CD4-positive, alpha-beta T cell treated with Interleukin-12 subunit alpha and Interleukin-12 subunit beta, for 1 hour (primary cell): ENCODE data around the gene NT5E.

ENCODE experiments used
- DNase-seq: peaks from one replicate; pipeline ENCODE4 v3.0.0-alpha.2; 2020

NT5E gene

DNA sequence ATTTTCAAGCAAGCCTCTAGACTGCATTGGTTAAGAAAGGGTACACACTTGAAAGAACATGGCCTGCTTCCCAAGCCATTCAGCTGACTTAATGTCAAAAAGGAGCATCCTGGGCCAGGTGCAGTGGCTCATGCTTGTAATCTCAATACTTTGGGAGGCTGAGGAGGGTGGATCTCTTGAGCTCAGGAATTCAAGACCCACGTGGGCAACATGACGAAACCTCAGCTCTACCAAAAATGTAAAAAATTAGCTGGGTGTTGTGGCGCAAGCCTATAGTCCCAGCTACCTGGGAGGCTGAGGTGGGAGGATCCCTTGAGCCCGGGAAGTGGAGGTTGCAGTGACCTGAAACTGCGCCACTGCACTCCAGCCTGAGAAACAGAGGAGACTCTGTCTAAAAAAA, 26.9 kb upstream of the NT5E start:
- no peak for DNase-seq

GRCh38 chr6:85424981-85425380, 24.9 kb upstream of the NT5E start:
- DNase-seq, result no peak

DNA sequence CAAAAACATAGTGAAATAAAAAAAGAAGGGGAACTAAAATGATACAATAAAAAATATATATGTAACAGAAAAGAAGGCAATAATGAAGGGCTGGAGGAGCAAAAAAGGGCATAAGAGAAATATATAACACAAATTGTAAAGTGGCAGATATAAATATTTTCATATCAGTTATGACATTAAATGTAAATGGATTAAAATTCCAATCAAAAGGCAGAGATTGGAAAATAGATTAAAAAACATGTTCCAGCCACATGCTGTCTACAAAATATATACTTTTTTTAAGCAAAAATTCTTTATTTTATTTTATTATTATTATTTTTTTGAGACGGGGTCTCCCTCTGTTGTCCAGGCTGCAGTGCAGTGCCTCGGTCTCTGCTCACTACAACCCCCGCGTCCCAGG, 23.9 kb upstream of the NT5E start:
- no peak for DNase-seq

DNA sequence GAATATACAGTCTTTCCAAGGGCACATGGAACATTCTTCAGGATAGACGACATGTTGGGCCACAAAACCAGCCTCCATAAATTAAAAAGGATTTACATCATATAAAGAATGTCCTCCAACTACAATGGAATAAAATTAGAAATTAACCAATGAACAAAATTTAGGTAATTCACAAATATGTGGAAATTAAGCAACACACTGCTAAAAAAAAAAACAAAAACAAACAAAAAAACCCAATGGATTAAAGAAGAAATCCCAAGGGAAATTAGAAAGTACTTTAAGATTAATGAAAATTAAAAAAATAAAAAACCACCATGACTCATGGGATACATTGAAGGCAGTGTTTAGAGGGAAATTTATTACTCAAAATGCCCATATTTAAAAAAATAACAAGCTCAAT, 21.4 kb upstream of the NT5E start:
- no peak for DNase-seq

DNA sequence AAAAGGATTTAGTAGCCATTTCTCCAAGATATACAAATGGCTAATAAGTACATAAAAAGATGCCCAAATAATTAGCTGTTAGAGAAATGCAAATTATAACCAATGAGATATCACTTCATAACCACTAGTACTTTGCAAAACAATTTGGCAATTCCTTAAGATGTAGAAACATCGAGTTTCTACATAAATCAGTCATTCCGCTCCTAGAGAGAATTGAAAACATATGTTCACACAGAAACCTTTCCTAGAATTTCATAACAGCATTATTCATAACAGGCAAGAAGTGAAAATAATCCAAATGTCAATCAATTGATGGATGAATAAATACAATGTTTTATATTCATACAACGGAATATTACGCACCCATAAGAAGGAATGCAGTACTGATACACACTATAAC, 20.5 kb upstream of the NT5E start:
- no peak for DNase-seq

DNA sequence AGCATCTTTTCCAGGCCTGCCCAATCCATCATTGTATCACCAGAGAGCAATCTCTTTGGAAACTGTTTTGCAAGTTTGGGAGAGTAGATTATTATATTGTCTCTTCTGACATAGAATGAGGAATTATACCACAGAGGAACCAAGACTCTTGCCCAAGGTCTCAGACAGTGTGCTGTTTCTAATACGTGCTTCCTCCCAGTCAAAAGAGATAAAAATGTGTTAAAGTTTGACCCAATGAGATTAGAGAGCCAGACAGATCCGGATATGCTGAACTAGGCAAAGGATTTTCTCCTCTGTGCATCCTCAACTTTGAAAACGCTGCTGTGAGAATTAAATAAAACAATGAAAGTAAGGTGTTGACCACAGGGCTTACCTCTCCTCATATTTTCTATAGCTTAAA, 18.6 kb upstream of the NT5E start:
- no peak for DNase-seq

GRCh38 chr6:85432554-85432953, 17.3 kb upstream of the NT5E start:
- no peak for DNase-seq

GRCh38 chr6:85435851-85436250, 14.0 kb upstream of the NT5E start:
- no peak for DNase-seq

DNA sequence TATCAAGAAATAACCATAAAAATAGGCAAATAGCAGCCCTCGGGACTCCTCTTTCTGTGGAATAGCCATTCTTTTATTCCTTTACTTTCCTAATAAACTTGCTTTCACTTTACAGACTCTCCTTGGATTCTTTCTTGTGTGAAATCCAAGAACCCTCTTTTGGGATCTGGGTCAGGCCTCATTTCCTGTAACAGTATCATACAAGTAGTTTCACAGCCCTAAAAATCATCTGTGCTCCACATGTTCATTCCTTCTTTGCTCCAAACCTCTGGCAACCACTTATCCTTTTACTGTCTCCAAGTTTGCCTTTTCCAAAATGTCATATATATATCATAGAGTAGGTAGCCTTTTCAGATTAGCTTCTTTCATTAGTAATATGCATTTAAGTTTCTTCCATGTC, 13.5 kb upstream of the NT5E start:
- DNase-seq, result no peak

- DNase-seq, result no peak
Observed at GRCh38 chr6:85436939-85437495, 12.9 kb upstream of the NT5E start.

GRCh38 chr6:85443349-85444117, 6.3 kb upstream of the NT5E start:
- DNase-seq, result no peak

DNA sequence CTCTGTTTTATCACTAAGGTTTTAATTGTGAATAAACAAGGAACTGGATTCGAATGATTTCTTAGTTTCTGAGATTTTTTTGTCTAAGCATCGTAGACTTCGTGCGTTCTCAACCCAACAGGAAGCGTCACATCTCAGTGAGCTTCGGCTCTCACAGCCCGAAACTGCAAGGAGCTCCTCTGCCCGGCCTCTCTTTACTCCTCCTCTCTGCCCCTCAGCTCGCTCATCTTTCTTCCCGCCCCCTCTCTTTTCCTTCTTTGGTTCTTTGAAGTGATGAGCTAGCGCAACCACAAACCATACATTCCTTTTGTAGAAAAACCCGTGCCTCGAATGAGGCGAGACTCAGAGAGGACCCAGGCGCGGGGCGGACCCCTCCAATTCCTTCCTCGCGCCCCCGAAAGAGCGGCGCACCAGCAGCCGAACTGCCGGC, 480 bp upstream of the NT5E start:
- peak; percentile 22 for DNase-seq

- no peak for DNase-seq
Observed at GRCh38 chr6:85451565-85452306, 1.9 kb downstream of the NT5E start.

DNA sequence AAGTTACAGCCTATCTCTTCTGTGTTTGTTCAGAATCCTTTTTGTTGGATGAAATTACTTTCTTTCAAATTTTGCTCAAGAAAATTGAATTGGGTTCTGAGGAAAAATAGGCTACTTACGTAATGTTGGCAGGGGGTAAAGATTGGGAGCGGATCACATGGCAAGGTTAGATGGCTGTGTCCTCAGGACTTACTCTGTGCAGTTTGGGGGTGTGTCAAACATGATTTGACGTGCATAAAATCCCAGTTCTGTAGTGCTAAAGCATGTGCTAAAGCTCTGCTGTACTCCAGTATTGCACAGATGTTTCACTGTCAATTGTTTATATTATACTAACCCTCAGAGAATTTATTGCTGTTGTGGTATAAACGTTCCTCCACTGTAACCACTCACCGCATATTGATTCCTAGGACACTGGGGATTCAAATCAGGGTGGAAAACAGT, 2.6 kb downstream of the NT5E start:
- no peak for DNase-seq

- no peak for DNase-seq
Observed at GRCh38 chr6:85453052-85453451, 3.2 kb downstream of the NT5E start.

GRCh38 chr6:85453490-85453889, 3.6 kb downstream of the NT5E start:
- DNase-seq, result no peak

DNA sequence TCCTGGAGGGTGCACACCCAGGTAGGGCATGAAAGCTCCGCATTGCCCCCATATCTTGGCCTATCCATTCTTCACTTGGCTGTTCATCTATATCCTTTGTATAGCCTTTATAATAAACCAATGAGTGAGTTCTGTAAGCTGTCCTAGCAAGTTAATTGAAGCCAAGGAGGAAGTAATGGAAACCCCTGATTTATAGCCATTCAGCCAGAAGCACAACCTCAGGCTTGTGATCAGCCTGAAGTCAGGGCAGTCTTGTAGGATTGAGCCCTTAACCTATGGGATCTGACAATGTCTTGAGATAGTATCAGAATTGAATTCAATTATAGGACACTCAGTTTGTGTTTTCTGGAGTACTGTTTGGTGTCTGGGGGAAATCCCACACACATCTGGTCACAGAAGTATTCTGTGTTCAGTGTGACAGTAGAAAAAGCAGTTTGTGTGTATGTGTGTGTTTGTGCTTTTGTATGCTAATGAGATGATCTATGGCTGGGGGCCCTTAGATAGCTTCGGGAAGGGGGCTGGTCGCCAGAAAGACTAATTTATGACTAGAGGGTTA, 5.7 kb downstream of the NT5E start:
- no peak for DNase-seq

- no peak for DNase-seq
Observed at GRCh38 chr6:85456782-85457181, 6.9 kb downstream of the NT5E start.

GRCh38 chr6:85458184-85458583, 8.3 kb downstream of the NT5E start:
- DNase-seq, result no peak

GRCh38 chr6:85458782-85459181, 8.9 kb downstream of the NT5E start:
- no peak for DNase-seq

DNA sequence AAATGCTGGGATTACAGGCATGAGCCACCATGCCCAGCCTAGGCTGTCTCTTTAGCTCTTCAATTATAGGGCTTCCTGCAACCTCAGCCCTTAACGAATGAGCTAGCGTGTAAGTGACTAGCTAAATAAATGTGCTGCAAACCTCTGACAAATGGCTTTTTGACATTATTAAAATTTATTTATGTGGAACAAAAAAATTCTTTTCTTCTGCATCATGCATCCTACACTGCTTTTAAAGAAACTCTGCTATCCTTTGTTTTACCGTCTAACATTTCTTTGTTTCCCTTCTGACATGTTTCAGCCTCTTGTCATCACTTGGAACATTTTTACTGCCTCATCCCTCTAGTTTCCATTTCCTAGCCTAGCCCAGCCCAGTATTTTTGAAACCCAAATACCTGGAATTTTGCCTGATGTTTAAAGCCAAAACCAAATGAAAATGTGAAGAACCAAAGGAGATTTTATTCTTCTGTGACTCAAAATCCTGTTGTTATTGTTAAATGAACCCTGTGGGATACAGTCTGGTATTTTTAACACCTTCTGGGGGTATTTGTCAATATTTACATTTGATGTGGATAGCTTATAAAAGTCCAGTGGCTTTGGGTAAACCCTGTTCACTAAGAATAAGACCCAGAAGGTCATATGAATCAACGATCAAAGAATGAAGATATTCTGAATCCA, 9.5 kb downstream of the NT5E start:
- DNase-seq, result no peak

- no peak for DNase-seq
Observed at GRCh38 chr6:85460154-85460920, 10.5 kb downstream of the NT5E start.
